Tibial nerve (tissue), 4 donors: Measurements from ENCODE around the gene PDE3B.
A peak's percentile ranks its signal among the peaks of the same experiment; 100 is the strongest.

Experiments used
- EP300 ChIP-seq, 2 donors: sonication (generic); formaldehyde crosslinking; IDR thresholded peaks; one replicate each; pipeline ENCODE4 v1.6.1; 2017; ENCODE audit warnings: antibody characterized with exemption in 2 of 2, mild to moderate bottlenecking in 1 of 2
- POLR2A ChIP-seq, 2 donors: fragments of 450-650 bp; IDR thresholded peaks; one replicate each; pipeline ENCODE4 v1.6.1; 2017; ENCODE audit warnings: antibody characterized with exemption in 2 of 2, mild to moderate bottlenecking in 2 of 2, moderate library complexity in 2 of 2
- TF ChIP-seq, protein P1 (sequence below), 5 experiments: fragments of 200-600 bp in 3 of 5; fragments of 450-650 bp in 2 of 5; sonication (generic) in 3 of 5; IDR thresholded peaks; one replicate each; pipeline ENCODE4 v1.5.1; 2016 to 2019; ENCODE audit warnings: antibody characterized with exemption in 5 of 5, mild to moderate bottlenecking in 3 of 5, moderate library complexity in 2 of 5

DNA sequence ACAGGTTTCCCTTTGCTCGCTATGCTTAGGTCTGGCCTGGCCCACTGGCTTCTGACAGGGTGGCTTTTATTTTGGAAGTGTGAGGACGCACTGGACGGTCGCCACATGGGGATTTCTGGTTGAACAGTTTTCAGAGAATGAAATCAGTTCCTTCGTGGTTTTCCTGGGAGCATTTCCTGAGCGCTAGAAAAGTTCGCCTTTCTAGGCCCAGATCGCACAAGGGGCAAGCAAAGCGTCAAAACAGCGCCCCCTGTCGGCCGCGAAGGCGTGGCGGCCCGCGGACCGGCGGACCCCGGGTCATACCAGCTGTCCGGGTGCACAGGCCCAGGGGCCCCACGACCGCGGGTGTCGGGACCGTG, 261.1 kb downstream of the PDE3B start:
- TF ChIP-seq POLR2A (IDR thresholded peaks at IDR 0.05) (no peak), EP300 (IDR thresholded peaks at IDR 0.05) (peak in 1 of 2 donors; percentile 23)
- TF ChIP-seq, protein P1, sequence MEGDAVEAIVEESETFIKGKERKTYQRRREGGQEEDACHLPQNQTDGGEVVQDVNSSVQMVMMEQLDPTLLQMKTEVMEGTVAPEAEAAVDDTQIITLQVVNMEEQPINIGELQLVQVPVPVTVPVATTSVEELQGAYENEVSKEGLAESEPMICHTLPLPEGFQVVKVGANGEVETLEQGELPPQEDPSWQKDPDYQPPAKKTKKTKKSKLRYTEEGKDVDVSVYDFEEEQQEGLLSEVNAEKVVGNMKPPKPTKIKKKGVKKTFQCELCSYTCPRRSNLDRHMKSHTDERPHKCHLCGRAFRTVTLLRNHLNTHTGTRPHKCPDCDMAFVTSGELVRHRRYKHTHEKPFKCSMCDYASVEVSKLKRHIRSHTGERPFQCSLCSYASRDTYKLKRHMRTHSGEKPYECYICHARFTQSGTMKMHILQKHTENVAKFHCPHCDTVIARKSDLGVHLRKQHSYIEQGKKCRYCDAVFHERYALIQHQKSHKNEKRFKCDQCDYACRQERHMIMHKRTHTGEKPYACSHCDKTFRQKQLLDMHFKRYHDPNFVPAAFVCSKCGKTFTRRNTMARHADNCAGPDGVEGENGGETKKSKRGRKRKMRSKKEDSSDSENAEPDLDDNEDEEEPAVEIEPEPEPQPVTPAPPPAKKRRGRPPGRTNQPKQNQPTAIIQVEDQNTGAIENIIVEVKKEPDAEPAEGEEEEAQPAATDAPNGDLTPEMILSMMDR (IDR thresholded peaks at IDR 0.05), result peak; percentile 86 to 96 (median 91)
